WTC11 (cell line): ENCODE measurements around the gene PTPN1.

ENCODE experiments used
- FOXP1 ChIP-seq: sonication (generic); formaldehyde crosslinking; IDR thresholded peaks from 2 replicates; pipeline ENCODE4 v1.8.0; 2022; ENCODE audit warnings: missing genetic modification reagents, mild to moderate bottlenecking, moderate library complexity, borderline replicate concordance
- SP1 ChIP-seq: sonication (generic); formaldehyde crosslinking; conservative IDR thresholded peaks from 2 replicates; pipeline ENCODE4 v1.8.1; 2022; ENCODE audit warnings: missing genetic modification reagents
- ZNF121 ChIP-seq: sonication (generic); formaldehyde crosslinking; IDR thresholded peaks from 2 replicates; pipeline ENCODE4 v1.8.0; 2023; ENCODE audit warnings: missing genetic modification reagents
- TF ChIP-seq, protein P1 (sequence below): sonication (generic); formaldehyde crosslinking; IDR thresholded peaks from 2 replicates; pipeline ENCODE4 v1.8.0; 2023; ENCODE audit warnings: missing genetic modification reagents
- TF ChIP-seq, protein P2 (sequence below): fragments of 200-600 bp; IDR thresholded peaks from 2 replicates; pipeline ENCODE4 v1.8.0; 2022; ENCODE audit warnings: antibody characterized with exemption
- TF ChIP-seq, protein P3 (sequence below): sonication (generic); formaldehyde crosslinking; IDR thresholded peaks from 2 replicates; pipeline ENCODE4 v1.8.0; 2023; ENCODE audit warnings: missing genetic modification reagents, mild to moderate bottlenecking, borderline replicate concordance
- TF ChIP-seq, protein P4 (sequence below): sonication (generic); formaldehyde crosslinking; IDR thresholded peaks from 2 replicates; pipeline ENCODE4 v1.8.1; 2023; ENCODE audit warnings: mild to moderate bottlenecking, missing genetic modification reagents, moderate library complexity
- TF ChIP-seq, protein P5 (sequence below): sonication (generic); formaldehyde crosslinking; IDR thresholded peaks from 2 replicates; pipeline ENCODE4 v1.8.0; 2022; ENCODE audit warnings: mild to moderate bottlenecking, missing genetic modification reagents

DNA sequence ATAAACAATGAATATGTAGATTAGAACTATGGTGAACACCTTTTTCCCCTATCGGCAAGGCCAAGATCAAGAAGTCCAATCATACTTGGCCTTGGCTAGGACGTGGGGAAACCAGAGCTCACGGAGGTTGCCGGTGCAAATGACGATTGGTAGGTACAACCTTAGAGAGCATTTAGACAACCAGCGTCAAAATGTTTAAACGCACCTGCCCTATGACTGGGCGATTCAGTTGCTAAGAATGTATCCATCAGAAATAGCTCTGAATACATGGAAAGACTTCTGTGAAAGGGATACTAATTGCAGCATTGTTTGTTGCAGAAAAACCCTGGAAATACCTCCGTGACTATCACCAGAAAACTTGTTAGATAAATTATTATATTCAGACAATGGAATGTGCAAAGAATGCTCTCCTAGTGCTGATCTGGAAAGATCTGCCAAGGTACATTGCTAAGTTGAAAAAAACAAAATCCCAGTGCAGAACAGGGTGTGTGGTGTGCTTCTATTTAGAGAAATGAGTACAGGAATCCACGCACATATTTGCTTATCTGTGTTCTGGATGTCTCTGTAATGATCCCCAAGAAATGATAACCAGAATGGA is 48.0 kb upstream of the PTPN1 start:
- TF ChIP-seq FOXP1 (CRISPR knock-in tag), result no peak
- TF ChIP-seq, protein P1, sequence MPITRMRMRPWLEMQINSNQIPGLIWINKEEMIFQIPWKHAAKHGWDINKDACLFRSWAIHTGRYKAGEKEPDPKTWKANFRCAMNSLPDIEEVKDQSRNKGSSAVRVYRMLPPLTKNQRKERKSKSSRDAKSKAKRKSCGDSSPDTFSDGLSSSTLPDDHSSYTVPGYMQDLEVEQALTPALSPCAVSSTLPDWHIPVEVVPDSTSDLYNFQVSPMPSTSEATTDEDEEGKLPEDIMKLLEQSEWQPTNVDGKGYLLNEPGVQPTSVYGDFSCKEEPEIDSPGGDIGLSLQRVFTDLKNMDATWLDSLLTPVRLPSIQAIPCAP (CRISPR knock-in tag), result no peak
- TF ChIP-seq, protein P2, sequence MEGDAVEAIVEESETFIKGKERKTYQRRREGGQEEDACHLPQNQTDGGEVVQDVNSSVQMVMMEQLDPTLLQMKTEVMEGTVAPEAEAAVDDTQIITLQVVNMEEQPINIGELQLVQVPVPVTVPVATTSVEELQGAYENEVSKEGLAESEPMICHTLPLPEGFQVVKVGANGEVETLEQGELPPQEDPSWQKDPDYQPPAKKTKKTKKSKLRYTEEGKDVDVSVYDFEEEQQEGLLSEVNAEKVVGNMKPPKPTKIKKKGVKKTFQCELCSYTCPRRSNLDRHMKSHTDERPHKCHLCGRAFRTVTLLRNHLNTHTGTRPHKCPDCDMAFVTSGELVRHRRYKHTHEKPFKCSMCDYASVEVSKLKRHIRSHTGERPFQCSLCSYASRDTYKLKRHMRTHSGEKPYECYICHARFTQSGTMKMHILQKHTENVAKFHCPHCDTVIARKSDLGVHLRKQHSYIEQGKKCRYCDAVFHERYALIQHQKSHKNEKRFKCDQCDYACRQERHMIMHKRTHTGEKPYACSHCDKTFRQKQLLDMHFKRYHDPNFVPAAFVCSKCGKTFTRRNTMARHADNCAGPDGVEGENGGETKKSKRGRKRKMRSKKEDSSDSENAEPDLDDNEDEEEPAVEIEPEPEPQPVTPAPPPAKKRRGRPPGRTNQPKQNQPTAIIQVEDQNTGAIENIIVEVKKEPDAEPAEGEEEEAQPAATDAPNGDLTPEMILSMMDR, result no peak
- no peak for TF ChIP-seq ZNF121 (CRISPR knock-in tag)
- TF ChIP-seq, protein P3, sequence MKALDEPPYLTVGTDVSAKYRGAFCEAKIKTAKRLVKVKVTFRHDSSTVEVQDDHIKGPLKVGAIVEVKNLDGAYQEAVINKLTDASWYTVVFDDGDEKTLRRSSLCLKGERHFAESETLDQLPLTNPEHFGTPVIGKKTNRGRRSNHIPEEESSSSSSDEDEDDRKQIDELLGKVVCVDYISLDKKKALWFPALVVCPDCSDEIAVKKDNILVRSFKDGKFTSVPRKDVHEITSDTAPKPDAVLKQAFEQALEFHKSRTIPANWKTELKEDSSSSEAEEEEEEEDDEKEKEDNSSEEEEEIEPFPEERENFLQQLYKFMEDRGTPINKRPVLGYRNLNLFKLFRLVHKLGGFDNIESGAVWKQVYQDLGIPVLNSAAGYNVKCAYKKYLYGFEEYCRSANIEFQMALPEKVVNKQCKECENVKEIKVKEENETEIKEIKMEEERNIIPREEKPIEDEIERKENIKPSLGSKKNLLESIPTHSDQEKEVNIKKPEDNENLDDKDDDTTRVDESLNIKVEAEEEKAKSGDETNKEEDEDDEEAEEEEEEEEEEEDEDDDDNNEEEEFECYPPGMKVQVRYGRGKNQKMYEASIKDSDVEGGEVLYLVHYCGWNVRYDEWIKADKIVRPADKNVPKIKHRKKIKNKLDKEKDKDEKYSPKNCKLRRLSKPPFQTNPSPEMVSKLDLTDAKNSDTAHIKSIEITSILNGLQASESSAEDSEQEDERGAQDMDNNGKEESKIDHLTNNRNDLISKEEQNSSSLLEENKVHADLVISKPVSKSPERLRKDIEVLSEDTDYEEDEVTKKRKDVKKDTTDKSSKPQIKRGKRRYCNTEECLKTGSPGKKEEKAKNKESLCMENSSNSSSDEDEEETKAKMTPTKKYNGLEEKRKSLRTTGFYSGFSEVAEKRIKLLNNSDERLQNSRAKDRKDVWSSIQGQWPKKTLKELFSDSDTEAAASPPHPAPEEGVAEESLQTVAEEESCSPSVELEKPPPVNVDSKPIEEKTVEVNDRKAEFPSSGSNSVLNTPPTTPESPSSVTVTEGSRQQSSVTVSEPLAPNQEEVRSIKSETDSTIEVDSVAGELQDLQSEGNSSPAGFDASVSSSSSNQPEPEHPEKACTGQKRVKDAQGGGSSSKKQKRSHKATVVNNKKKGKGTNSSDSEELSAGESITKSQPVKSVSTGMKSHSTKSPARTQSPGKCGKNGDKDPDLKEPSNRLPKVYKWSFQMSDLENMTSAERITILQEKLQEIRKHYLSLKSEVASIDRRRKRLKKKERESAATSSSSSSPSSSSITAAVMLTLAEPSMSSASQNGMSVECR, result no peak
- no peak for TF ChIP-seq SP1
- TF ChIP-seq, protein P4, sequence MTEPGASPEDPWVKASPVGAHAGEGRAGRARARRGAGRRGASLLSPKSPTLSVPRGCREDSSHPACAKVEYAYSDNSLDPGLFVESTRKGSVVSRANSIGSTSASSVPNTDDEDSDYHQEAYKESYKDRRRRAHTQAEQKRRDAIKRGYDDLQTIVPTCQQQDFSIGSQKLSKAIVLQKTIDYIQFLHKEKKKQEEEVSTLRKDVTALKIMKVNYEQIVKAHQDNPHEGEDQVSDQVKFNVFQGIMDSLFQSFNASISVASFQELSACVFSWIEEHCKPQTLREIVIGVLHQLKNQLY (CRISPR knock-in tag), result no peak
- TF ChIP-seq, protein P5, sequence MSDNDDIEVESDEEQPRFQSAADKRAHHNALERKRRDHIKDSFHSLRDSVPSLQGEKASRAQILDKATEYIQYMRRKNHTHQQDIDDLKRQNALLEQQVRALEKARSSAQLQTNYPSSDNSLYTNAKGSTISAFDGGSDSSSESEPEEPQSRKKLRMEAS (CRISPR knock-in tag), result no peak
